Measurements from ENCODE around the gene TUG1. TPM values are rescaled to one million over a fixed set of nuclear protein-coding genes. Genes with fewer than 3 reads are reported as not detected.

The TUG1 gene
- total RNA-seq, 4 donors from 2014 or later: 27.9 to 63.1 (median 41.5) TPM

GRCh38 chr22:30949934-30950660 lies 19.0 kb upstream of the TUG1 start:
- intact Hi-C loops (cut with DNase I): loop anchor here (5.0 kb wide), 1 partner anchor 132 kb away; the partner anchor contains the start of gene SMTN
- peaks cover 20 to 61% (median 43%) of the 10 kb centered on the region in 3 donors for H3K4me1 ChIP-seq
- H3K4me3 ChIP-seq: no peak overlapping the region
- TF ChIP-seq CTCF (IDR thresholded peaks at IDR 0.05): no peak
- TF ChIP-seq POLR2A (IDR thresholded peaks at IDR 0.05): no peak
- H3K27ac ChIP-seq: peak overlapping the region in 3 of 4 donors; percentile 78 to 90 (median 84)
- no peaks in the 10 kb centered on the region for H3K9me3 ChIP-seq
- WGBS, 2 donors: 34 to 64% methylated on average over 6 to 7 of the region's 7 CpGs
- no peak for DNase-seq
- no peaks in the 10 kb centered on the region for H3K27me3 ChIP-seq
- peaks cover 3 to 84% (median 19%) of the 10 kb centered on the region in 3 donors for H3K36me3 ChIP-seq

- Histone ChIP-seq H3K9me3 (no peaks in the 10 kb centered on the region), H3K4me3 (no peak overlapping the region), H3K27ac (no peak overlapping the region), H3K4me1 (peaks cover 2 to 30% (median 22%) of the 10 kb centered on the region in 3 donors), H3K36me3 (peaks cover 0 to 87% (median 11%) of the 10 kb centered on the region in 3 donors), H3K27me3 (no peaks in the 10 kb centered on the region)
- DNase-seq: no peak
- intact Hi-C loops (cut with DNase I): no loop called here
- no peak for TF ChIP-seq CTCF (IDR thresholded peaks at IDR 0.05)
- no peak for TF ChIP-seq POLR2A (IDR thresholded peaks at IDR 0.05)
- 78 to 84% methylated on average over 2 of the region's 2 CpGs for WGBS, 2 donors
Observed at GRCh38 chr22:30953206-30953605, 15.9 kb upstream of the TUG1 start.

GRCh38 chr22:30955153-30955552 lies 13.9 kb upstream of the TUG1 start:
- no peak for TF ChIP-seq CTCF (IDR thresholded peaks at IDR 0.05)
- no peak for TF ChIP-seq POLR2A (IDR thresholded peaks at IDR 0.05)
- no peak for DNase-seq
- Histone ChIP-seq H3K4me3 (no peak overlapping the region), H3K9me3 (no peaks in the 10 kb centered on the region), H3K36me3 (peaks cover 0 to 68% (median 0%) of the 10 kb centered on the region in 3 donors), H3K4me1 (peaks cover 0 to 10% (median 3%) of the 10 kb centered on the region in 3 donors), H3K27ac (no peak overlapping the region), H3K27me3 (no peaks in the 10 kb centered on the region)
- intact Hi-C loops (cut with DNase I): no loop called here
- 97% methylated on average over 4 of the region's 4 CpGs for WGBS, 2 donors

GRCh38 chr22:30964858-30965257 lies 4.2 kb upstream of the TUG1 start:
- H3K36me3 ChIP-seq: no peaks in the 10 kb centered on the region
- no peak overlapping the region for H3K27ac ChIP-seq
- no peak overlapping the region for H3K4me3 ChIP-seq
- intact Hi-C loops (cut with DNase I): no loop called here
- no peak for DNase-seq
- 77 to 97% methylated on average over 4 of the region's 4 CpGs for WGBS, 2 donors
- no peaks in the 10 kb centered on the region for H3K27me3 ChIP-seq
- peaks cover 6 to 24% (median 10%) of the 10 kb centered on the region in 3 donors for H3K4me1 ChIP-seq
- no peaks in the 10 kb centered on the region for H3K9me3 ChIP-seq
- no peak for TF ChIP-seq CTCF (IDR thresholded peaks at IDR 0.05)
- no peak for TF ChIP-seq POLR2A (IDR thresholded peaks at IDR 0.05)
